GM12865 (cell line): ENCODE measurements around the gene AEBP2.

Experiments used
- DNase-seq: peaks from one replicate; pipeline ENCODE4 v3.0.0; 2010; ENCODE audit warnings: low read depth
- H3K4me3 ChIP-seq: 2 replicates; pipeline ENCODE4 v1.5.1; 2011; ENCODE audit warnings: mild to moderate bottlenecking, low read depth, low read length, control low read depth
- CTCF ChIP-seq: IDR thresholded peaks from 2 replicates; pipeline ENCODE4 v1.5.1; 2011; ENCODE audit warnings: low read length, control low read depth, low read depth, inconsistent platforms; ENCODE audit not compliant: insufficient read depth; ENCODE audit errors: missing control alignments

The AEBP2 gene

GRCh38 chr12:19435831-19436497, 3.3 kb upstream of the AEBP2 start:
- no peak for DNase-seq
- H3K4me3 ChIP-seq: no peak overlapping the region
- no peak for TF ChIP-seq CTCF

- TF ChIP-seq CTCF: no peak
- no peak overlapping the region for H3K4me3 ChIP-seq
- no peak for DNase-seq
These were observed 2.4 kb upstream of the AEBP2 start for GRCh38 chr12:19436931-19437330.

- H3K4me3 ChIP-seq: no peak overlapping the region
- no peak for TF ChIP-seq CTCF
- no peak for DNase-seq
These were observed 1.3 kb upstream of the AEBP2 start for GRCh38 chr12:19437996-19438395.

- DNase-seq: peak; percentile 78
- no peak for TF ChIP-seq CTCF
- peak overlapping the region; percentile 97 for H3K4me3 ChIP-seq
These were observed 947 bp downstream of the AEBP2 start for GRCh38 chr12:19440019-19440858.

GRCh38 chr12:19440916-19441315, 1.6 kb downstream of the AEBP2 start:
- no peak for TF ChIP-seq CTCF
- no peak for DNase-seq
- H3K4me3 ChIP-seq: peak overlapping the region; percentile 97

- no peak for DNase-seq
- no peak for TF ChIP-seq CTCF
- no peak overlapping the region for H3K4me3 ChIP-seq
These were observed 4.3 kb downstream of the AEBP2 start for GRCh38 chr12:19443585-19443984.
